SK-N-MC (cell line): ENCODE measurements around the gene TTLL12.

ENCODE experiments used
- DNase-seq: peaks from one replicate; pipeline ENCODE4 v3.0.0-alpha.2; 2011; ENCODE audit warnings: low read depth, low spot score
- H3K27ac ChIP-seq: fragments of 200-600 bp; sonication (generic); 2 replicates; pipeline ENCODE4 v1.5.1; 2016; ENCODE audit warnings: mixed run types
- H3K36me3 ChIP-seq: fragments of 200-600 bp; sonication (generic); 2 replicates; pipeline ENCODE4 v1.6.1; 2017; ENCODE audit warnings: antibody characterized with exemption, low read length, mixed read lengths; ENCODE audit not compliant: insufficient read depth
- H3K4me3 ChIP-seq: fragments of 200-600 bp; sonication (generic); 2 replicates; pipeline ENCODE4 v1.5.1; 2016
- H3K9ac ChIP-seq: fragments of 200-600 bp; sonication (generic); 2 replicates; pipeline ENCODE4 v1.8.0; 2017; ENCODE audit warnings: mixed run types, mixed read lengths; ENCODE audit not compliant: insufficient read length
- H3K9me3 ChIP-seq: fragments of 200-600 bp; sonication (generic); 2 replicates; pipeline ENCODE4 v1.6.1; 2017; ENCODE audit warnings: low read depth, mild to moderate bottlenecking, antibody characterized with exemption, low read length, moderate library complexity, mixed read lengths
- EZH2 ChIP-seq: fragments of 200-600 bp; sonication (generic); IDR thresholded peaks from one replicate; pipeline ENCODE4 v1.6.1; 2017; ENCODE audit warnings: antibody characterized with exemption
- FOXP2 ChIP-seq: optimal IDR thresholded peaks from 2 replicates; pipeline ENCODE3; 2011; ENCODE audit warnings: mild to moderate bottlenecking, moderate library complexity; ENCODE audit not compliant: insufficient read depth; ENCODE audit errors: extremely low read length, control extremely low read depth
- POLR2AphosphoS5 ChIP-seq: IDR thresholded peaks from 2 replicates; pipeline ENCODE4 v1.6.1; 2012; ENCODE audit warnings: mild to moderate bottlenecking, low read depth, low read length, borderline replicate concordance

TTLL12 gene

GRCh38 chr22:43205748-43206508, 19.0 kb upstream of the TTLL12 start:
- Histone ChIP-seq H3K36me3 (no peaks in the 10 kb centered on the region), H3K9ac (no peak overlapping the region), H3K4me3 (no peak overlapping the region), H3K27ac (no peak overlapping the region), H3K9me3 (no peaks in the 10 kb centered on the region)
- DNase-seq: no peak
- TF ChIP-seq POLR2AphosphoS5 (no peak), FOXP2 (no peak), EZH2 (no peak)

GRCh38 chr22:43205261-43205691, 18.3 kb upstream of the TTLL12 start:
- H3K36me3 ChIP-seq: no peaks in the 10 kb centered on the region
- DNase-seq: no peak
- no peaks in the 10 kb centered on the region for H3K9me3 ChIP-seq

GRCh38 chr22:43203471-43203981, 16.6 kb upstream of the TTLL12 start:
- no peak overlapping the region for H3K4me3 ChIP-seq
- no peak overlapping the region for H3K9ac ChIP-seq
- no peaks in the 10 kb centered on the region for H3K36me3 ChIP-seq
- no peaks in the 10 kb centered on the region for H3K9me3 ChIP-seq
- H3K27ac ChIP-seq: no peak overlapping the region
- no peak for TF ChIP-seq EZH2
- no peak for TF ChIP-seq POLR2AphosphoS5
- no peak for TF ChIP-seq FOXP2
- no peak for DNase-seq

More at GRCh38 chr22:43205261-43205691, 18.3 kb upstream of the TTLL12 start:
- no peak overlapping the region for H3K27ac ChIP-seq
- no peak overlapping the region for H3K4me3 ChIP-seq
- no peak overlapping the region for H3K9ac ChIP-seq
- TF ChIP-seq POLR2AphosphoS5 (no peak), EZH2 (no peak), FOXP2 (no peak)

GRCh38 chr22:43202756-43203410, 15.9 kb upstream of the TTLL12 start:
- no peak overlapping the region for H3K9ac ChIP-seq
- no peaks in the 10 kb centered on the region for H3K9me3 ChIP-seq
- H3K36me3 ChIP-seq: no peaks in the 10 kb centered on the region
- TF ChIP-seq FOXP2: no peak
- TF ChIP-seq EZH2: no peak
- TF ChIP-seq POLR2AphosphoS5: no peak
- no peak for DNase-seq
- H3K27ac ChIP-seq: no peak overlapping the region
- H3K4me3 ChIP-seq: no peak overlapping the region

- no peak overlapping the region for H3K9ac ChIP-seq
Measured at GRCh38 chr22:43202326-43202725, 15.4 kb upstream of the TTLL12 start.

GRCh38 chr22:43201486-43202219, 14.7 kb upstream of the TTLL12 start:
- TF ChIP-seq POLR2AphosphoS5 (no peak), EZH2 (no peak), FOXP2 (no peak)
- H3K9me3 ChIP-seq: no peaks in the 10 kb centered on the region
- H3K9ac ChIP-seq: no peak overlapping the region
- H3K36me3 ChIP-seq: no peaks in the 10 kb centered on the region
- no peak for DNase-seq
- no peak overlapping the region for H3K4me3 ChIP-seq
- H3K27ac ChIP-seq: no peak overlapping the region

More at GRCh38 chr22:43202326-43202725, 15.4 kb upstream of the TTLL12 start:
- H3K27ac ChIP-seq: no peak overlapping the region
- H3K9me3 ChIP-seq: no peaks in the 10 kb centered on the region
- no peak overlapping the region for H3K4me3 ChIP-seq
- no peak for DNase-seq
- no peaks in the 10 kb centered on the region for H3K36me3 ChIP-seq
- TF ChIP-seq FOXP2: no peak
- TF ChIP-seq POLR2AphosphoS5: no peak
- no peak for TF ChIP-seq EZH2

GRCh38 chr22:43200555-43200954, 13.6 kb upstream of the TTLL12 start:
- H3K9ac ChIP-seq: no peak overlapping the region
- no peak overlapping the region for H3K27ac ChIP-seq
- H3K4me3 ChIP-seq: no peak overlapping the region
- no peaks in the 10 kb centered on the region for H3K9me3 ChIP-seq
- no peak for TF ChIP-seq POLR2AphosphoS5
- no peak for TF ChIP-seq EZH2
- no peak for TF ChIP-seq FOXP2
- no peaks in the 10 kb centered on the region for H3K36me3 ChIP-seq
- DNase-seq: no peak

- DNase-seq: no peak
- Histone ChIP-seq H3K36me3 (no peaks in the 10 kb centered on the region), H3K27ac (no peak overlapping the region), H3K4me3 (no peak overlapping the region), H3K9ac (no peak overlapping the region), H3K9me3 (no peaks in the 10 kb centered on the region)
- TF ChIP-seq FOXP2 (no peak), EZH2 (no peak), POLR2AphosphoS5 (no peak)
Measured at GRCh38 chr22:43200031-43200430, 13.1 kb upstream of the TTLL12 start.
